OCI-M2 (cell line): Measurements from ENCODE around the gene CDC42BPA.

Experiments
- DNase-seq: peaks from one replicate; lab custom pipeline; 2025; ENCODE audit not compliant: unreplicated experiment; lab: John Stamatoyannopoulos, UW

CDC42BPA gene

GRCh38 chr1:226949401-226949800, 368.9 kb downstream of the CDC42BPA start:
- no peak for DNase-seq

DNA sequence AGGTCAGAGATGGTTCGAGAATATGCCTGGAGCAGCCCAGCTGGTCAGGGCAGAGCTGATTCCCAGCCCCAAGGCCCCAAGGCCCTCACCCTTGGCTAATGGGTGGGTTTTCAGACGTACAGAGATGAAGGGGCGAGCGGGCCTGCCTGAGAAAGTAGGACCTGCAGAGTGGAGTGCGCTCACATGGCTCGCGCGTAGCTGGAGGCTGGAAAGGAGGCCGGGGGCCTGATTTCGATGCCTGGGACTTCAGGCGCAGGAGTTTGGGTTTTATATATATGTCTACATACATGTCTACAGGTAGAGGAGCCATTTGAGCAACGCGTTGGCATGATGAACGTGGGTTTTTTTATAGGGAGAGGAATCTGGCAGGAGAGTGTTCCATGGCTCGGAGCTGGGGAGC, 369.3 kb downstream of the CDC42BPA start:
- DNase-seq: no peak

- no peak for DNase-seq
These were observed 369.8 kb downstream of the CDC42BPA start for GRCh38 chr1:226948480-226948879.

GRCh38 chr1:226948051-226948450, 370.2 kb downstream of the CDC42BPA start:
- DNase-seq: no peak

DNA sequence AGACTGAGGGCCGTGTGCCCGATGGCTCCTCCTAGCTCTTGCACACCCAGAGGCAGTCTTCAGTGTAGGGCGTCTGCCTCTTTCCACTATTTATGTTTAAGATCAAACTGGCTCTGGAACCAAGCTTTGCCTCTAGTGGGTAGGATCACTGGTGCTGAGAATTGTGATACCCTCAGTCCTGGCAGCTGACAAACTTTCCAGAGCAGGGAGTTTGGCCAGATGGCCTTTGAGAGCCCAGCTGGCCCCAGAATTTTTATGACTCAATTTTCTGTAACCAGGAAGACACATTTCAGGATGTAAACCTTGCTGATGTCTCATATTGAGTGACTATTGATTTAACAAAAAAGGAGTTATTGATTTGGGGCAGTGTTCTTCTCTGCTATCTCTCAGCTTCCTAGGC, 371.5 kb downstream of the CDC42BPA start:
- no peak for DNase-seq

- no peak for DNase-seq
These were observed 372.0 kb downstream of the CDC42BPA start for GRCh38 chr1:226946285-226946684.

- no peak for DNase-seq
These were observed 372.4 kb downstream of the CDC42BPA start for GRCh38 chr1:226945858-226946245.

DNA sequence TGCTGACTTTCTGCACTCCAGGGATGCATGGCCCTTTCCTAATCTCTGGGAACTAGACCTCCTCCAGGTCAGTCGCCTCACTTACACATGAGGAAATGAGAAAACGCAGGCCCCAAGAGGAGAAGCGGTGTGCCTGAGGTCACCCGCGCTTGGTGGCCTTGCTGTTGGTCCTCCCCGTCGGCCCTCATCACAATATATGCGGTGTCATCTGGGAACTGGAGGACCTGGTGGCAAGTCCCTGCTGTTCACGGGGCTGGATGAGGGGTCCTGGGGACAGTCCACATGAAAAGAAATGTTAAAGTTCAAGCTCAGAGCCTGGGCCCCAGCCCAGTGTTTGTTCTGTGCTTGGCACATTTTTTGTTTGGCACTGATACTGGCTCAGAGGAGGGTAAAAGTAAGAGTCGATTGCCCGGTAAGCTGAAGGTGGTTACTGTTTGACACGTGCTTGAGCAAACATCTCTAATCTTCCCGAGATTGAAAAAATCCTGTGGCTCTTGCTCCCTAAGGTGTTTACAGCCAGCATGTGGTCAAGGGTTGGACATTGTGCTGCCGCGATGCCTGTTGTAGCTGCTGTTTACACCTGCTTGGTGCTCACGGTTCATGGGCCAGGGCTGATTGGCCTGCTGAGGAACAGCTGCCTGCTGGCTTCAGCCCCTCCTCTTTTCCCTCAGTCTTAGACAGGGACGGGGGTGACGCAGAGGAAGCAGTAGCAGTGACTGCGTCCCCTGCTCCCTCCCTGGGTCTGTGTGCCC, 373.0 kb downstream of the CDC42BPA start:
- DNase-seq: no peak

- no peak for DNase-seq
These were observed 374.4 kb downstream of the CDC42BPA start for GRCh38 chr1:226943927-226944326.

- no peak for DNase-seq
These were observed 375.1 kb downstream of the CDC42BPA start for GRCh38 chr1:226943156-226943555.

- DNase-seq: no peak
These were observed 375.9 kb downstream of the CDC42BPA start for GRCh38 chr1:226942392-226942791.

GRCh38 chr1:226940806-226941067, 377.6 kb downstream of the CDC42BPA start:
- DNase-seq: no peak

DNA sequence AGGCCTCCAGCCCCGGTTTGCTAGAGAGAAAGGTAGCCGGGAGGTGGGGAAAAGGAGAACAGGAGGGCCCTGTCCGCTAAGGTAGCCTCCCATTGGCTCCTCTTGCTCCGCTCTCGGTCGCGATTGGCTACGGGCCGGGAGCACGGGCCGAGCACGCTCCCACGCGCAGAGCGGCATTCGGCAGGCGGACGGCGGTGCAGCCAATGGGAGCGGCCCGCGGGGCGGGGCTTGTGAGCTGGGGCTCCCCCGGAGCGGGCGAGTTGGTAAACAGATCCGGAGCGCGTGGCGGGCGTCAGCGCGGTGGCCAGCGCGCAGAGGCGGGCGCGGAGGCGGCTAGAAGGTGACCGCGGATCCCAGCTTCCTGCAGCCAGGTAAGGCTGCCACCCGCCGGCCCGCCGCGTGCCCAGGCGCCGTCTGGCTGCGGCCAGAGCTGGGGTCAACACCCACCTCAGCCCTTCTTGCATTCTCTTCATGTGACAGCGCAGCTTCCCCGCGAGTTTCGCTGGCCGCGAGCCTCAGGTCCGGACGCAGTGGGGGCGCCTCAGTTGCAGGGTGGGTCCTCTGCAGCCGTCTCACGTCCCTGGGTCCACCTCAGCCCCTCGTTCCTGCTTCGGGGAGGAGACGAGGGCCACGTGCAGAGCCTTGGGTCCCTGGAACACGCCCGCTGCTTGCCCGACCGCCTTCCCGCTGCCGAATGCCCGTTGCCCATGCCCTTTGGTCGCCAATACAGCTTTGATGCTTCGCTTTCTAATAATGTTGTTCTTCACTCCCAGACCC, 378.1 kb downstream of the CDC42BPA start, which contains the start of gene COQ8A:
Gene COQ8A, plus strand, starts transcription at position 266 of the 777 bp plus-strand sequence. CDS start 21,092 bp downstream, outside the sequence.
- DNase-seq: peak; percentile 47
